Measurements from ENCODE around the gene SBK2.
"Not testable (repeated sequence)": the region's sequence is repeated elsewhere in the genome, so short reads cannot be mapped to it uniquely, and the experiment has no call there.

Gene SBK2

DNA sequence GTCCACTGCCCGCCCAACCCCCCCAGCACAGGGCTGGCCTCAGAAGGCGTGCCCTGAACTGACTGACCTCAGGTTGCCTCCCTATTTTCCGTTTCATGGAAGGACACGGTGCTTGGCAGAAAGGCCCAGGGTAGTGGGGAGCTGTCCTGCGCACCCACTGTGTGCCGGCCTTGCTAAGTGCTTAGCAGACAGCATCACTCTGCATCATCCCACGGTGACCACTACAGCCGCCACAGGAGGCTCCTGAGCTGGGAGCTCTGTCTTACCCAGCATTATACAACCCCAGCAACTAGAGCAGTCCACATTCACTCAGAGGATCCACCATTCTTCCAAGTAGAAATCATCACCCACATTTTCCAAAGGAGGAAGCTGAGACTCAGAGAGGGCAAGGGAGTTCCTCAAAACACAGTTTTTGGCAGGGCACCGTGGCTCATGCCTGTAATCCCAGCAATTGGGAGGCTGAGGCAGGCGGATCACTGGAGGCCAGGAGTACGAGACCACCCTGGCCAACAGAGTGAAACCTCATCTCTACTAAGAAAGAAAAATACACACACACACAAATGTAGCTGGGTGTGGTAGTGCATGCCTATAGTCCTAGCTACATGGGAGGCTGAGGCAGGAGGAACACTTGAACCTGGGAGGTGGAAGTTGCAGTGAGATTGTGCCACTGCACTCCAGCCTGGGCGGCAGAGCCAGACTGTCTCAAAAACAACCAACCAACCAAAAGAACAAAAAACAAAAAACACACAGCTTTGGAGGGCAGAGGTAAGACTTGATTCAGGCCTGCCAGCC, 1.6 kb downstream of the SBK2 start:
- no peak for DNase-seq (ENCODE audit: low spot score)

- DNase-seq (ENCODE audit: low spot score) = not testable (repeated sequence)
Observed at GRCh38 chr19:55534280-55534679, 2.7 kb downstream of the SBK2 start.

DNA sequence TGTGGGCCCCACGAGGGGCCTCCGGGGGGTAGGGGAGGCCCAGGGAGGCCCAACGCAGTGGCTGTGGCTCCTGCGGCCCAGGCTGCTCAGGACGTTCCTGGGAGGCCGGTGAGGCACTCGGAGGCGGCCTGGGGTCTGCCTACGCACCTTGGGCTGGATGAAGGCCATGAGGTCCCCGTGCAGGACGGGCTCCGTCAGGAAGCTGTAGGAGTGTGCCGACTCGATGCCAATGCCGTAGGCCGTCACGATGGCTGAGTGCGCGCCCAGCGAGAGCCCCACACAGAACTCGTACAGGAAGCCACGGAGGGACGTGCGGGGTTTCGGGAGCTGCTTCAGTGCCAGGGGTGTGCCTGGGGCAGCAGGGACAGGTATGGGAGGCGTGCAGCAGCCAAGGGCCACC, 5.9 kb downstream of the SBK2 start:
- no peak for DNase-seq (ENCODE audit: low spot score)

DNA sequence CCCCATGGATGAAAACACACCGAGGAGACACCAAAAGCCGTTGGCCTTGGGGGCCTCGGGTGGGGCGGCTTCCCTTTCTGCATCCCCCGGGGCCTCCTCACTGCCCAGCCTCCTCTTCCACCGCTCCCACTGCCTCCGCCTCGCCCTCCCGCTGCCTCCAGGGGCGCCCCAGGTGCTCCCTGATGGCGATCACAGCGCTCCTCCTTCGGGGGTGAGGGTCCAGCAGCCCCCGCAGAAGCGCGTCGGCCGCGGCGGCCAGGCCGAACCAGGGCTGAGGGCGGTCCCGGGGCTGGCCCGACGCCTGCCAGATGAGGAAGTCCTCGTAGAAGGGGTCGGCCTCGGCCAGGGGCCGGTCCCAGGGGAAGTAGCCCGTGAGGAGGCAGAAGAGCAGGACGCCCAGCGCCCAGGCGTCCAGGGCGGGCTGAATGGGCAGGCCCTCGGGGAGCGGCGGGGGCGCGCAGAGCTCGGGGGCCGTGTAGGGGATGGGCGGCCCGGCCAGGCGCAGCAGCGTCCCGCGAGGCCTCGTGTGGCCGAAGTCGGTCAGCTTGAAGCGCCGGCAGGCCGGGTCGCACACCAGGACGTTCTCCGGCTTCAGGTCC, 7.2 kb downstream of the SBK2 start:
- DNase-seq (ENCODE audit: low spot score) = no peak

DNA sequence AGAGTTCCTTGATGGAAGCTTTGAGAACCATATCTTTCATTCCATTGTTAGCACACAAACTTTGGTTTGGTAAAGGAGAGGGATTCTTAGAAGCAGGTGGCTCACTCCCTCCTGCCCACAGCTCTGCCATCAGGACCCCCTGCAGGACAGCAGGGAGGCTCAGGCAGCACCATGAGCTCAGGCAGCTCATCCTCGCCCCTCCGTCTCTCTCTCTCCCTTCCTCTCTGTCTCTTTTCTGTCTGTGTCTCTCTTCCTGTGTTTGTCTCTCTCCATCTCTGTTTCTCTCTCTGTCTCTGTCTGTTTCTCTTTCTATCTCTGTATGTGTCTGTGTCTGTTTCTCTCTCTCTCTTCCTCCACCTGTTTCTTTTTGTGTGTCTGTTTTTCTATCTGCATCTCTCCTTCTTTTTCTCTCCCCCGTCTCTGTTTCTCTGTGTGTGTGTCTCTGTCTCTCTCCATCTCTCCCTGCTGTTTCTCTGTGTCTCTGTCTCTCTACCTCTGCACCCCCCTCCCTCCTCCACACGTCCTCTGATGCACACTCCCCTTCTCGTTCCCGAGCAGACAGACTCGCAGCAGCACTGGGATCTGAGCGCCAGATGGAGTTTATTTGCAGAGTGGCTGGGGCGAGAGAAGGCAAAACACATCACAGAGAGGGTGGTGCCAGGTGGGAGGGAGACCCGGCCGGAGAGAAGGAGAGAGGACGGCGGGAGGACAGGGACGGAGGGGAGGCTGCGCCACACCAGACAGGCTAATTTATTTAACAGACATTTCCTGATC, 8.7 kb downstream of the SBK2 start:
- DNase-seq (ENCODE audit: low spot score) = no peak

GRCh38 chr19:55527197-55528029, 9.5 kb downstream of the SBK2 start:
- no peak for DNase-seq (ENCODE audit: low spot score)

DNA sequence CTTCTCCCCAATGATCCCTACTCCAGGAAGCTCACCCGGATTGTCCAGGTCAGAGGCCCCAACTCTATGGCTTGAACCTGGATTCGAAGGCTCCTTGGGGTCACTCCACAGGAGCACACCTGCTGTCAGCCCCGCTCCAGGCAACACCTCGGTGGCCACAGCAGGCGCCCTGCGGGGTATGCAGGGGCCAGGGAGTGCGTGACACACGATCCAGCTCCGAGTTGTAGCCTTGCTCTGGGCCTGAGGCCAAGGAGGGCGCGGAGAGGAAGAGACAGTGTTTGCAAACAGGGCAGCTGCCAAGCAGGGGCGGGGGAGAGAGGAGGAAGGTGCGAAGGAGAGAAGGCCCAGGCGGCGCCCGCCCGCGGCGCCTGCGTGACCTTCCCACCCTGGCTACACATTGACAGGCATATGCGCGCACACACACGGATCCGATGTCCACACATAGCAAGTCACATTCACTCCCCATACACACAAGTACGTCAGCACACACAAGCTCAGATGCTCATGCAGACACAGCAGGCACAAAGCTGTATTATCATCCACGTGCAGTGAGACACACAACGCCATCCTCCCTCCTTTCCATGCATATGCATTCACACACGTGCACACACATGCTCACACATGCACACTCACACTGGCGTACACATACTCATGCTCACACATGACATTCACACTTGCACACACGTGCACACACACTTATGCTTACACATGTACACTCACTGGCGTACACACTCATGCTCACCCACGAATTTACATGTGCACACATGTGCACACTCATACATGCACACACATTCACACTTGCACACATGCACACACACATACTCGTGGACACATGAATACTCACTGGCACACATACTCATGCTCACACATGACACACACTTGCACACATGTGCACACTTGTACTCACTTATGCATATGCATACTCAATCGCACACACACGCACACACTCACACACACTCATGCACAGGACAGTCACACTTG, 10.4 kb downstream of the SBK2 start:
- no peak for DNase-seq (ENCODE audit: low spot score)

GRCh38 chr19:55525289-55526101, 11.4 kb downstream of the SBK2 start:
- no peak for DNase-seq (ENCODE audit: low spot score)

DNA sequence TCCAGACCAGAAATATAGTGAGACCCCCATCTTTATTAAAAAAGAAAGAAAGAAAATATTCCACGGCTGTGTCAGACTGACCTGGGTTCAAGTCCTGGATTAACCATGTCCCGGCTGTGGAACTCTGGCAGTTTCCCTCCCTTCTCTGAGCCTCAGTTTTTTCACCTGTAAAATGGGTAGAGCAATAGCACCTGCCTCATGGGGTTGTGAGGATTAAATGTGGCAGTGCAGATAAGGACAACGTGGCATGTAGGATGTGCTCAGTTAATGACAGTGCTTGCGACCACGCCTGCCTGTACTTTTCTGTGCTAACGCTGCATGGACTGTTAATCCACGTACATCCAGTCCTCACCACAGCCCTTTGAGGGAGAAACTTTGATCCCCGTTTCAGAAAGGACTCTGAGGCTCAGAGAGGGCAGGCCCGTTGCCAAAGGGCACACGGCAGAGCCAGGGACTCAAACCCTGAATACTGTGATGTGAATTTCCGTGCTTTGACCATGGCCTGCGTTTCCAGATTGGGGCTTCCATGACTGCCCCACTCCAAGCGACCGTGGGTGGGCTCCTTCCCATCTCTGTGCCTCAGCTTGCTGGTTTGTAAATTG, 16.1 kb downstream of the SBK2 start:
- DNase-seq (ENCODE audit: low spot score) = no peak

- DNase-seq (ENCODE audit: low spot score) = no peak
Observed at GRCh38 chr19:55519451-55520311, 17.3 kb downstream of the SBK2 start.

DNA sequence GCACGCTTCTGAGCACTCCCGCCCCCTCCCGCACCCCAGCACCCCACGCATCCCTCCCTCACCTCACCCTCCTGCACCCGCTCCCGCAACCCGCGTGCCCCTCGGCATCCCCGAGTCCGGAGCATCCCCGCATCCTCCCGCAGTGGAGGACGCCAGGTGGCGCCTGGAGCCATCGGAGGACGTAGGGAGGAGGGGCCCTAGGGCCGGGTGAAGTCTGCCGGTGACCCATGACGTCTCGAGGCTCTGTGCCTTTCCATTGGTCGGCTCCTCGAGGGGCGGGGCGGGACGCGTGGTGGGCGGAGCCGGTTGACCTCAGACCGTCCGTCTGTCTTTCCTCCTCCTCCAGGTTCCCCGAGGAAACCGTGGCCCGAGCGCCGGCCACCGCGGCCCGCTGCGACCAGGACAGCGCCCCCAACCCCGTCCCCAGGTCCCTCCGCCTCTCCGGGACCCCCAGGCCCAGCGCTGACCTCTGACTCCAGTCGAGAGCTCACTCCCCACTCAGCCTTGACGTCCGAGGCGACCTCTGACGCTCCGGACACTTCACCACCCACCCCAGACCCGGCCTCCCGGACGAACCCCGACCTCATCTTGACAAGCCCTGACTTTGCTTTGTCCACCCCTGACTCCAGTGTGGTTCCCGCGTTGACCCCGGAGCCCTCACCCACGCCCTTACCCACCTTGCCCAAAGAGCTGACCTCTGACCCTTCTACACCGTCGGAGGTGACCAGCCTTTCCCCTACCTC, 19.9 kb downstream of the SBK2 start:
- peak; percentile 99 for DNase-seq (ENCODE audit: low spot score)

DNA sequence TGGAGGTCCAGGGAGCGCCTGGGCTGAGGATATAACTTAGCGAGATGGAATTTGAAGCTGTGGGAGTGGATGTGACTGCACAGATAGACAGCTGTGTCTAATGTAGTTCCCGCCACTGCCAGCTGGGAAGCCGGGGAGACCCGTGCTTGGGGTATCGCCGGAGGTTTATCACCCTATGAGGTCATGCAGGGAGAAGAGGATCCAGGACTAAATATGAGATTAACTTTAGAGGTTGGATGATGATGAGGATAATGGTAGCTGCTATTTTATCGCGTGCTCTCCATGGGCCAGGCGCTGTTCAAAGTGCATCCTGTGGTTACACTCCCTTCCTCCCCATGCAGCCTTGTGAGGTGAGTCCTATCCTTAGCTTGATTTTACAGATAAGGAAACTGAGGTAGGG, 28.8 kb downstream of the SBK2 start:
- DNase-seq (ENCODE audit: low spot score) = no peak

- no peak for DNase-seq (ENCODE audit: low spot score)
Observed at GRCh38 chr19:55504981-55505380, 32.0 kb downstream of the SBK2 start.

- DNase-seq (ENCODE audit: low spot score) = no peak
Observed at GRCh38 chr19:55504252-55504603, 32.7 kb downstream of the SBK2 start.

DNA sequence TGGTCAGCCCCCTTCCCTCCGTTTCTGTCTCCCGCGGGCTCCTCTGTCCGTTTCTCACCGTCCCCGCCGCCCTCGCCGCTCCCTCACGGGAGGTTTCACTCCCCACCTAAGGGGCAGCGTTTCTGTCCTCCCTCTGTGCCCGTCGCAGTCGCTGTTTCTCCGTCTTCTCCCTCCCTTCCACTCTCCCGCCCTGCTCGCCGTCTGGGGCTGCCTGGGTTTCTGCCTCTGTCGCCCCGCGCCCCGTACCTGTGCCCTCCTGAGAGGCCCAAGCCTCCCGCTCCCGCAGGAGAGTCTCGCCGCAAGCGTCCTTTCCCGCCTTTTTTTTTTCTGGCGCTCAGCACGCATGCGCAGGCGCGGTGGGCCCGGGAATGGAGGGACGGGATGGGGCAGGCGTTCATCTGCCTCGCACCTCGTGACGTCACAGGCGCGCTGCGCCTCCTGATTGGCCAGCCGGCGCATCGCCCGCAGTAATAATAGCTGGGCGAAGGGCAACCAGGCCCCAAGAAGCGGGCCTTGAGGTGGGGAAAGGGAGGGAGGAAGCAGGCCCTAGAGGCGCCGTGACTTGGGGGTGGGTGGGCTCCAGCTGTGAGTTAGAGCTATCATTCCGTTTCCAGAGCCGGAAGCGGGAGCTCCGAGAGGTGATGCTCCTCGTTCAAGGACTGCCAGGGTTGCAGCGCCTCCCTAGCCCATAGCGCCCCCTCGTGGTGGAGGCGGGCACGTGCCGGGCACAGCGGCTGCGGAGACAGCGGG, 33.3 kb downstream of the SBK2 start:
- DNase-seq (ENCODE audit: low spot score) = peak; percentile 98

DNA sequence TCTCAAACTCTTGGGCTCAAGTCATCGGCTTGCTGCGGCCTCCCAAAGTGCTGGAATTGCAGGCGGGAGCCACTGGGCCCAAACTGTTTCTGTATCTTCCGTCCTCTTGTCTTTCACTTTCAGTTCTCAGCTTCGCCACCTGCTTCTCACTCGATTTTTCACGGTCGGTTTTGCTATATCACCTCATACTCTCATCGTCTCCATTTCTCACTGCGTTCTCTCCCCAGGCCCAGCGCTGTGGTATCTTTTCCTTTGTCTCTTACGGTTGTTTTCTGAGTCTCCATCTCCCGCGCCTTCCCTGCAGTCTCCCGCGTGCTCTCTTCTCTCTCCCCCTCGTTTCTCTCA, 33.8 kb downstream of the SBK2 start:
- no peak for DNase-seq (ENCODE audit: low spot score)

DNA sequence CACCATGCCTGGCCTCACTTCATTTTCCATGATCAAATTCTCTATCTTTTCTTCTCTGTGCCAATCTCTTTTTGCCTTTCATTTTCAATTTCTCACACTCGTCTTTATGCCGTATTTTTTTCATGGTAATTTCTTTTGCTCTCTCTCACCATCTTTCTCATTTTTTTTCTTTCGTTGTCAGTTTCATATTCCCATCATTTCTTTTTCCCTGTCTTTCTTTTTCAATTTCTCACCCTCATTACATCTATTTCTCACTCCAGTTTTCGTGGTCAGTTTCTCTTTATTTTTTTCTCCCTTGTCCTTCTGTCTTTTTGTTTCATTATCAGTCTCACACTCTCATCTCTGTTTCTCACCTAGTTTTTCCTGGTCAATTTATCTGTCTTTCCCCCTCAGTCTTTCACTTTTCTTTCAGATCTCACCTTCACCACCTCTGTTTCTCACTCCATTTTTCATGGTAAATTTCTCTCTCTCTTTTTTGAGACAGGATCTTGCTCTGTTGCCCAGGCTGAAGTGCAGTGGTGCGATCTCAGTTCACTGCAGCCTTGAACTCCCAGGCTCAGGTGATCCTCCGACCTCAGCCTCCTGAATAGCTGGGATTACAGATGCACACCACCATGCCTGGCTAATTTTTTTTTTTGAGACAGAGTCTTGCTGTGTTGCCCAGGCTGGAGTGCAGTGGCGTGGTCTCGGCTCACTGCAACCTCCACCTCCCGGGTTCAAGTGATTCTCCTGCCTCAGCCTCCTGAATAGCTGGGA, 34.6 kb downstream of the SBK2 start:
- no peak for DNase-seq (ENCODE audit: low spot score)
